Prostate gland (tissue), 2 donors: ENCODE results near the gene CHRM2. TPM values are rescaled to one million over a fixed set of nuclear protein-coding genes. Genes with fewer than 3 reads are reported as not detected.

Experiments used
- DNase-seq: peaks from one replicate; pipeline ENCODE4 v3.0.0-alpha.2; 2019; ENCODE audit warnings: low spot score
- H3K27ac ChIP-seq, 2 donors: fragments of 200-600 bp; sonication (generic); 2 replicates each; pipeline ENCODE4 v1.5.1; 2017 to 2019
- H3K27me3 ChIP-seq: fragments of 200-600 bp; sonication (generic); replicated peaks from 2 replicates; pipeline ENCODE4 v1.5.1; 2019; ENCODE audit not compliant: insufficient read depth
- H3K36me3 ChIP-seq, 2 donors: fragments of 200-600 bp; sonication (generic); 1 replicate in 1 of 2; 2 replicates in 1 of 2; pipeline versions ENCODE4 v1.5.1 to v1.8.1; 2017 to 2019
- H3K4me1 ChIP-seq: fragments of 200-600 bp; sonication (generic); replicated peaks from 2 replicates; pipeline ENCODE4 v1.5.1; 2019
- H3K4me3 ChIP-seq, 2 donors: fragments of 200-600 bp; sonication (generic); 2 replicates each; pipeline ENCODE4 v1.5.1; 2017 to 2019
- H3K9me3 ChIP-seq: fragments of 200-600 bp; sonication (generic); 2 replicates; pipeline ENCODE4 v1.5.1; 2017
- POLR2A ChIP-seq: fragments of 450-650 bp; IDR thresholded peaks from one replicate; pipeline ENCODE4 v1.6.1; 2016; ENCODE audit warnings: antibody characterized with exemption, mild to moderate bottlenecking
- POLR2AphosphoS5 ChIP-seq: sonication (generic); formaldehyde crosslinking; IDR thresholded peaks from one replicate; pipeline ENCODE4 v1.6.1; 2017; ENCODE audit warnings: antibody characterized with exemption
- WGBS: methylation state at CpG from one replicate; pipeline ENCODE4 v1.1.5; 2018; 5-methylcytosine and 5-hydroxymethylcytosine counted together
- intact Hi-C: fragments of 100-400 bp; cut with DNase I; formaldehyde crosslinking; loops from one replicate; pipeline ENCODE4 v1.14.2; 2022
- total RNA-seq, 2 donors: library from RNA; depleted of rRNA; stranded (reverse); fragments of >200 nt; gene quantifications; one replicate each; pipeline ENCODE4 v1.1.0, GENCODE V29; 2016
- TF ChIP-seq, protein P1 (sequence below), 4 experiments: fragments of 200-600 bp in 2 of 4; fragments of 450-650 bp in 2 of 4; sonication (generic) in 2 of 4; IDR thresholded peaks; 1 replicate in 3 of 4; 2 replicates in 1 of 4; pipeline ENCODE4 v1.5.1; 2016 to 2019; ENCODE audit warnings: antibody characterized with exemption in 4 of 4, mild to moderate bottlenecking in 2 of 4, moderate library complexity in 2 of 4

CHRM2 gene
- total RNA-seq, 2 donors from 2014 or later: 0.40 TPM; not detected in 1

DNA sequence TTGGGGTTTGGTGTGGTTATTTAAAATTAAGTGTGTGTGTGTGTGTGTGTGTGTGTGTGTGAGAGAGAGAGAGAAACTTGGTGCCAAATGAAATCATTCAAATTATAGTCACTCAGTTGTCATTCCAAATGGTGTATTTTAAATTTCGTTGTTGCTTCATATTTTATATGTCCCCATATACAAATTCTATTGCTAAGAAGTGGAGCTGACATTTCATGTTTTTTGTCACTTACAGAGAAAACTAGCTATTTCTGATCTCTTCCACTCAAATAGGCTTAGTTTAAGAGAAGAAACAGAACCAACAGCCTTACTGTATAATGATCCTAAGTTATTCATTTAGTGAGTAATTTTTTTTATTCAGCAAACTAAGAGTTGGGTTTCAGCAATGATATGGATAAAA is 42.3 kb downstream of the CHRM2 start:
- TF ChIP-seq POLR2AphosphoS5: no peak
- TF ChIP-seq, protein P1, sequence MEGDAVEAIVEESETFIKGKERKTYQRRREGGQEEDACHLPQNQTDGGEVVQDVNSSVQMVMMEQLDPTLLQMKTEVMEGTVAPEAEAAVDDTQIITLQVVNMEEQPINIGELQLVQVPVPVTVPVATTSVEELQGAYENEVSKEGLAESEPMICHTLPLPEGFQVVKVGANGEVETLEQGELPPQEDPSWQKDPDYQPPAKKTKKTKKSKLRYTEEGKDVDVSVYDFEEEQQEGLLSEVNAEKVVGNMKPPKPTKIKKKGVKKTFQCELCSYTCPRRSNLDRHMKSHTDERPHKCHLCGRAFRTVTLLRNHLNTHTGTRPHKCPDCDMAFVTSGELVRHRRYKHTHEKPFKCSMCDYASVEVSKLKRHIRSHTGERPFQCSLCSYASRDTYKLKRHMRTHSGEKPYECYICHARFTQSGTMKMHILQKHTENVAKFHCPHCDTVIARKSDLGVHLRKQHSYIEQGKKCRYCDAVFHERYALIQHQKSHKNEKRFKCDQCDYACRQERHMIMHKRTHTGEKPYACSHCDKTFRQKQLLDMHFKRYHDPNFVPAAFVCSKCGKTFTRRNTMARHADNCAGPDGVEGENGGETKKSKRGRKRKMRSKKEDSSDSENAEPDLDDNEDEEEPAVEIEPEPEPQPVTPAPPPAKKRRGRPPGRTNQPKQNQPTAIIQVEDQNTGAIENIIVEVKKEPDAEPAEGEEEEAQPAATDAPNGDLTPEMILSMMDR (IDR thresholded peaks at IDR 0.05): no peak
- TF ChIP-seq POLR2A: no peak
- Histone ChIP-seq H3K4me1 (no peaks in the 10 kb centered on the region), H3K9me3 (no peaks in the 10 kb centered on the region), H3K4me3 (no peak overlapping the region), H3K27me3 (no peaks in the 10 kb centered on the region), H3K36me3 (no peaks in the 10 kb centered on the region), H3K27ac (no peak overlapping the region)
- WGBS: 74% methylated on average over 1 of the region's 1 CpG
- intact Hi-C loops: no loop called here
- no peak for DNase-seq

- H3K4me1 ChIP-seq: no peaks in the 10 kb centered on the region
- WGBS: 35% methylated on average over 6 of the region's 6 CpGs
- H3K36me3 ChIP-seq: no peaks in the 10 kb centered on the region
- no peak overlapping the region for H3K4me3 ChIP-seq
- no peaks in the 10 kb centered on the region for H3K9me3 ChIP-seq
- no peak for DNase-seq
- intact Hi-C loops: no loop called here
- no peak overlapping the region for H3K27ac ChIP-seq
- TF ChIP-seq, protein P1 (IDR thresholded peaks at IDR 0.05): no peak
- TF ChIP-seq POLR2A: no peak
- no peak for TF ChIP-seq POLR2AphosphoS5
- H3K27me3 ChIP-seq: no peaks in the 10 kb centered on the region
Observed at GRCh38 chr7:136911344-136911743, 42.9 kb downstream of the CHRM2 start.

DNA sequence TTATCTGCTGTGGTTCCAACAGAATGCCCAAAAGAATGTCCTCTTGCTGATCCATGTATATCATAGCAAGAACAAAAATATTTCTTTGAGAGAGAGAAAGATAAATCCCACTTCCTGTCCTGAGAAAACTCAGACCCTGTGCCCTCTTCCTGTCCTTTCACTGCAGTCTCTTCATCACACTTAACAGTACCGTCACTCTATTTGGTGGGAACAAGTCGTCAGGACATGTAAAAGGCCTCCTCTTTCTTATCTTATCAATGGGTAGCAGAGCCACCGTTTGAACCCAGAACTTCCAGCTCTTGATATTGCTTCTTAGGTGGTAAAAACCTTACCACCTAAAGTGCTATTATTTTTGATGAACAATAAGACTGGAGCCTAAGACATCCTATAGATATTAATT is 43.9 kb downstream of the CHRM2 start:
- no peaks in the 10 kb centered on the region for H3K4me1 ChIP-seq
- 60% methylated on average over 3 of the region's 3 CpGs for WGBS

GRCh38 chr7:136914016-136914415 is 45.6 kb downstream of the CHRM2 start:
- Histone ChIP-seq H3K9me3 (no peaks in the 10 kb centered on the region), H3K4me1 (no peaks in the 10 kb centered on the region), H3K36me3 (no peaks in the 10 kb centered on the region), H3K27ac (no peak overlapping the region), H3K4me3 (no peak overlapping the region), H3K27me3 (no peaks in the 10 kb centered on the region)
- 72% methylated on average over 3 of the region's 3 CpGs for WGBS
- TF ChIP-seq, protein P1 (IDR thresholded peaks at IDR 0.05): no peak
- TF ChIP-seq POLR2A (no peak), POLR2AphosphoS5 (no peak)
- DNase-seq: no peak
- intact Hi-C loops: no loop called here

More for the DNA sequence above, 43.9 kb downstream of the CHRM2 start:
- Histone ChIP-seq H3K27ac (no peak overlapping the region), H3K4me3 (no peak overlapping the region), H3K9me3 (no peaks in the 10 kb centered on the region), H3K27me3 (no peaks in the 10 kb centered on the region), H3K36me3 (no peaks in the 10 kb centered on the region)
- intact Hi-C loops: no loop called here
- no peak for DNase-seq
- TF ChIP-seq, protein P1 (IDR thresholded peaks at IDR 0.05): no peak
- TF ChIP-seq POLR2AphosphoS5: no peak
- no peak for TF ChIP-seq POLR2A

GRCh38 chr7:136919820-136920219 is 51.4 kb downstream of the CHRM2 start:
- no peaks in the 10 kb centered on the region for H3K36me3 ChIP-seq
- no peaks in the 10 kb centered on the region for H3K4me1 ChIP-seq
- intact Hi-C loops: no loop called here
- H3K4me3 ChIP-seq: no peak overlapping the region
- H3K27me3 ChIP-seq: no peaks in the 10 kb centered on the region
- no peak for DNase-seq
- TF ChIP-seq POLR2AphosphoS5 (no peak), POLR2A (no peak)
- TF ChIP-seq, protein P1 (IDR thresholded peaks at IDR 0.05): no peak
- H3K9me3 ChIP-seq: no peaks in the 10 kb centered on the region
- 66% methylated on average over 2 of the region's 2 CpGs for WGBS
- no peak overlapping the region for H3K27ac ChIP-seq
